Endothelial cell of umbilical vein (primary cell): ENCODE data around the gene CST1. TPM values are rescaled to one million over a fixed set of nuclear protein-coding genes. Genes with fewer than 3 reads are reported as not detected.
A peak's percentile ranks its signal among the peaks of the same experiment; 100 is the strongest.
"Not testable (repeated sequence)": the region's sequence is repeated elsewhere in the genome, so short reads cannot be mapped to it uniquely, and the experiment has no call there.

ENCODE experiments used
- Bru-seq: library from RNA; stranded (reverse); fragments of 400-500 nt; gene quantifications from one replicate; lab custom pipeline; 2021; lab: Mats Ljungman, UMichigan
- BruChase-seq, 2 experiments: library from RNA; stranded (reverse); fragments of 400-500 nt; gene quantifications; one replicate each; lab custom pipeline; 2021; lab: Mats Ljungman, UMichigan
- BruUV-seq: library from RNA; stranded (reverse); fragments of 400-500 nt; replicated peaks from 2 replicates; lab custom pipeline; 2021; lab: Mats Ljungman, UMichigan
- CTCF ChIA-PET: fragments of 300-600, 350-600 bp; sonication (Branson Sonifier 250); formaldehyde crosslinking; loops from one replicate; lab custom pipeline; 2021; ENCODE audit warnings: antibody characterized with exemption, inconsistent platforms; lab: Charles Lee
- POLR2A ChIA-PET: fragments of 300-600, 350-600 bp; sonication (Branson Sonifier 250); formaldehyde crosslinking; loops from one replicate; lab custom pipeline; 2021; ENCODE audit warnings: antibody characterized with exemption, inconsistent platforms; lab: Charles Lee
- DNase-seq: peaks from one replicate; pipeline ENCODE4 v3.0.0-alpha.2; 2011; ENCODE audit warnings: low read depth, low spot score
- FAIRE-seq: peaks from 2 replicates; lab custom pipeline; 2011; peaks lifted over from hg19 to GRCh38; lab: Jason Lieb, UNC
- H2AFZ ChIP-seq: 2 replicates; pipeline ENCODE4 v1.6.0; 2012; ENCODE audit warnings: low read depth, low read length, control low read depth, inconsistent platforms
- H3K27ac ChIP-seq: 2 replicates; pipeline ENCODE4 v1.5.1; 2011; ENCODE audit warnings: low read depth, mild to moderate bottlenecking, control low read depth, low read length, moderate library complexity; ENCODE audit not compliant: insufficient read depth
- H3K27me3 ChIP-seq, 2 experiments: 2 replicates each; pipeline versions ENCODE4 v1.6.0 to v1.6.1; 2011; ENCODE audit warnings: low read length in 2 of 2, mixed read lengths in 1 of 2; ENCODE audit not compliant: control insufficient read depth in 2 of 2, insufficient read depth in 2 of 2
- H3K36me3 ChIP-seq, 2 experiments: 2 replicates in 1 of 2; 3 replicates in 1 of 2; pipeline ENCODE4 v1.5.1; 2011; ENCODE audit warnings: low read length in 2 of 2, mild to moderate bottlenecking in 1 of 2, moderate library complexity in 1 of 2; ENCODE audit not compliant: control insufficient read depth in 2 of 2, insufficient read depth in 2 of 2; ENCODE audit errors: extremely low read depth in 1 of 2
- H3K4me1 ChIP-seq: 3 replicates; pipeline ENCODE4 v1.5.1; 2011; ENCODE audit warnings: mild to moderate bottlenecking, low read length; ENCODE audit not compliant: control insufficient read depth, insufficient read depth; ENCODE audit errors: extremely low read depth
- H3K4me2 ChIP-seq: 2 replicates; pipeline ENCODE4 v1.6.1; 2011; ENCODE audit warnings: low read length, control low read depth, mixed read lengths; ENCODE audit not compliant: insufficient read depth
- H3K4me3 ChIP-seq, 3 experiments: fragments of 200-600 bp in 1 of 3; sonication (generic), shearing (Covaris generic) in 1 of 3; replicated peaks in 1 of 3; 2 replicates each; pipeline ENCODE4 v1.5.1; 2011 to 2016; ENCODE audit warnings: control low read depth in 3 of 3, low read length in 3 of 3, mild to moderate bottlenecking in 2 of 3, inconsistent platforms in 1 of 3, low read depth in 1 of 3, moderate library complexity in 1 of 3; ENCODE audit not compliant: insufficient read depth in 1 of 3
- H3K79me2 ChIP-seq: 2 replicates; pipeline ENCODE4 v1.6.0; 2012; ENCODE audit warnings: low read length, inconsistent platforms; ENCODE audit not compliant: control insufficient read depth, insufficient read depth
- H3K9ac ChIP-seq: replicated peaks from 2 replicates; pipeline ENCODE3; 2011; ENCODE audit warnings: low read length, control low read depth; ENCODE audit not compliant: insufficient read depth; ENCODE audit errors: extremely low read depth
- H3K9me1 ChIP-seq: replicated peaks from 3 replicates; pipeline ENCODE4 v1.6.0; 2011; ENCODE audit warnings: mild to moderate bottlenecking, low read length; ENCODE audit not compliant: control insufficient read depth, insufficient read depth; ENCODE audit errors: extremely low read depth
- H3K9me3 ChIP-seq: replicated peaks from 2 replicates; pipeline ENCODE4 v1.5.1; 2012; ENCODE audit warnings: low read length, inconsistent platforms; ENCODE audit not compliant: control insufficient read depth, insufficient read depth
- H4K20me1 ChIP-seq: replicated peaks from 2 replicates; pipeline ENCODE3; 2011; ENCODE audit warnings: mild to moderate bottlenecking, low read length; ENCODE audit not compliant: control insufficient read depth, insufficient read depth; ENCODE audit errors: extremely low read depth
- CTCF ChIP-seq, 2 donors: IDR thresholded peaks; 1 replicate in 1 of 2; 2 replicates in 1 of 2; pipeline ENCODE4 v1.5.1; 2011; ENCODE audit warnings: low read length in 2 of 2, mild to moderate bottlenecking in 2 of 2, moderate library complexity in 2 of 2, control low read depth in 1 of 2, inconsistent platforms in 1 of 2, low read depth in 1 of 2; ENCODE audit not compliant: insufficient read depth in 1 of 2; ENCODE audit errors: extremely low read depth in 1 of 2
- dilution Hi-C: fragments of 300-500 bp; cut with MboI; formaldehyde crosslinking; loops from one replicate; pipeline ENCODE4 v1.15.0; 2019; ENCODE audit warnings: low sequenced_read_pairs; ENCODE audit not compliant: extremely low pct_ligation_motif_present
- intact Hi-C: fragments of 100-400 bp; cut with micrococcal nuclease; formaldehyde crosslinking; loops from one replicate; pipeline ENCODE4 v1.10.0; 2022
- long read RNA-seq: library from polyadenylated mRNA; stranded (forward); transcript quantifications from one replicate; pipeline ENCODE4 v2.0.0, GENCODE V29; 2021
- polyA minus RNA-seq, 3 experiments: library from RNA; depleted of rRNA, polyadenylated mRNA; stranded (reverse); fragments of >200 nt; gene quantifications; 1 replicate in 1 of 3; 2 replicates in 2 of 3; pipeline ENCODE4 v1.2.3, GENCODE V29; 2011
- polyA plus RNA-seq, 4 experiments: library from polyadenylated mRNA; depleted of rRNA in 3 of 4; stranded (reverse) in 3 of 4; unstranded in 1 of 4; fragments of >200 nt; gene quantifications; 2 replicates each; pipeline versions ENCODE4 v1.2.1 to v1.2.3, GENCODE V29; 2011 to 2012; ENCODE audit warnings: missing spikeins in 1 of 4
- total RNA-seq: library from RNA; stranded (reverse); gene quantifications from 2 replicates; pipeline ENCODE4 v1.2.3, GENCODE V29; 2021

Gene CST1
- 2.2 TPM in 1 of 2 replicates, not detected in the other for total RNA-seq
- polyA plus RNA-seq, result 0.19 and 0.30 TPM in 2 replicates
- polyA plus RNA-seq (2011; cell fraction: cytosol; rRNA removed), result 0.52 and 1.4 TPM in 2 replicates
- polyA plus RNA-seq (2011; cell fraction: nucleus; rRNA removed), result not detected in 2 replicates
- polyA plus RNA-seq (2012), result 4.0 and 6.1 TPM in 2 replicates
- polyA minus RNA-seq, result 0.47 TPM in 1 of 2 replicates, not detected in the other
- polyA minus RNA-seq (2011; cell fraction: cytosol; rRNA and poly(A)+ RNA removed), result not detected
- polyA minus RNA-seq (2011; cell fraction: nucleus; rRNA and poly(A)+ RNA removed), result not detected in 2 replicates
- not detected for Bru-seq, nascent RNA
- BruChase-seq, experiment 1, labeled RNA remaining after a 6-hour chase, result not detected
- not detected for BruChase-seq, experiment 2, labeled RNA remaining after a 2-hour chase
- long read RNA-seq, result 0 reads

DNA sequence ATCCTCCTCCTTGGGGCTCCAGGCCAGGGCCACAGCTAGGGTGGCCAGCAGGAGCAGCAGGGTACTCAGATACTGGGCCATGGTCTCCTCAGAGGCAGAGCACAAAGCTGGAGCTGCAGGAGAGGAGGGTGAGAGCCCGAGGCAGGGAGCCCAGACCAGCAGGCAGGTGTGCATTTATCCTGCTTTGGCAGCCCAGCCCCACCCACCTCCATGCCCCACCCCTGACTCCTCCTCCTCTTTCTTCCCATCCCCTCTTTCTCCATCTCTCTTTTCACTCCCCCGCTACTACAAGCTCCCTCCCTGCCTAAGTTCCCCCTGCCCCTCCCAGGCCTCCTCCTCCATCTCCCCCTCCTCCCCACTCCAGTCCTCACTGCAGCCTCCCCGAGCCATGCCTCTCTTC lies at the start of gene CST1:
TSS of gene CST1 (minus strand) at position 150 of the 400 bp plus-strand sequence. CDS start at position 81, 69 bp downstream.
- dilution Hi-C loops, H3K9ac ChIP-seq, H3K4me2 ChIP-seq, POLR2A ChIA-PET, FAIRE-seq, DNase-seq, BruUV-seq, H2AFZ ChIP-seq, H3K36me3 ChIP-seq, H3K9me1 ChIP-seq, H3K9me3 ChIP-seq, intact Hi-C loops, H3K27ac ChIP-seq, H3K27me3 ChIP-seq, H4K20me1 ChIP-seq: not testable (repeated sequence)
- CTCF ChIA-PET, result interaction anchor here (0.5 kb wide), 1 partner anchor 866 kb away, joined by 4 read pairs; no protein-coding TSS in a partner anchor
- Histone ChIP-seq H3K4me3 (peak within 1 kb of the TSS in 1 of 3 experiments; percentile 31), H3K4me1 (peaks cover 23% of the 10 kb centered on the region), H3K79me2 (peaks cover 15% of the 10 kb centered on the region)

DNA sequence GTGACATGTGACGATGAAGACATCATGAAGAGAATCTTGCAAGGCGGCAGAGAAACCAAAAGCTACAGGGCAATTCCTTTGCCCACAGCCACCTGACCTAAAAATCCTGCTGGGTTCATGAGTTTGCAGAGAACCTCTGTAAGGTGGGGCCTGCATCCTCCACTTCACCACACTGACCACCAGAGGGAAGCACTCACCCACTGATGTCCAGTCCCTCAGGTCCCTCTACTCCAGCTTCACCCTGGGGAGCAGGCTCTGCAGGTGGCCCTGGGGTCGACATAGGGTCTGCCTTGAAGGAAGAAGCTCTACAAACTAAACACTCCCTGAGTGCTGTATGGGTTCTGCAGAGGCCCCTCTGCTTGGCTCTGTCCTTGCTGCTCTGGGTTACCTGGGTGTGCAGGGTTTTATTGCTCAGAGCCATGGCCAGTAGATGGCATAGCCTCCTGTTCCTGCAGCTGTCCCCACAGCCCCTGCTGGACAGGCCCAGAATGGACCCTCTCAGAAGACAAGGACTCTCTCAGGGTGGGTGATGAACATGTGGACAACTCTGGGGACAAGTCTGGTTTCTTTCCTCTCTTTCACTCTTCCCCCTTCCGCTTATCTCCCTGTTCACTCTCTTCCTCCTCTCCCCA lies 48.6 kb upstream of the CST1 start:
- dilution Hi-C loops, POLR2A ChIA-PET: not testable (repeated sequence)
- intact Hi-C loops, result loop anchor here (5.0 kb wide), 2 partner anchors 132 to 363 kb away; no protein-coding TSS in a partner anchor

More for the DNA sequence above, 48.6 kb upstream of the CST1 start:
- not testable (repeated sequence) for H4K20me1 ChIP-seq, H3K4me1 ChIP-seq, BruUV-seq, H3K27me3 ChIP-seq, H2AFZ ChIP-seq, H3K36me3 ChIP-seq, H3K27ac ChIP-seq, H3K4me2 ChIP-seq, H3K79me2 ChIP-seq, H3K9me1 ChIP-seq, H3K9me3 ChIP-seq, H3K9ac ChIP-seq, H3K4me3 ChIP-seq
- TF ChIP-seq CTCF (IDR thresholded peaks at IDR 0.05; ENCODE audit: extremely low read depth in 1 of 2, insufficient read depth in 1 of 2, low read depth in 1 of 2, low read length in 2 of 2), result peak; percentile 42 to 59
- CTCF ChIA-PET, result interaction anchor here (0.5 to 0.6 kb wide), 2 partner anchors 77 to 1119 kb away, joined by 3 read pairs; no protein-coding TSS in a partner anchor
- FAIRE-seq (peak; percentile 95), DNase-seq (peak; percentile 18)
